ENCODE data around the gene SOX1. TPM values are rescaled to one million over a fixed set of nuclear protein-coding genes. Genes with fewer than 3 reads are reported as not detected.

The SOX1 gene
- polyA plus RNA-seq, 2 of the 4 experiments (the other 2 are of a cell fraction), result not detected

DNA sequence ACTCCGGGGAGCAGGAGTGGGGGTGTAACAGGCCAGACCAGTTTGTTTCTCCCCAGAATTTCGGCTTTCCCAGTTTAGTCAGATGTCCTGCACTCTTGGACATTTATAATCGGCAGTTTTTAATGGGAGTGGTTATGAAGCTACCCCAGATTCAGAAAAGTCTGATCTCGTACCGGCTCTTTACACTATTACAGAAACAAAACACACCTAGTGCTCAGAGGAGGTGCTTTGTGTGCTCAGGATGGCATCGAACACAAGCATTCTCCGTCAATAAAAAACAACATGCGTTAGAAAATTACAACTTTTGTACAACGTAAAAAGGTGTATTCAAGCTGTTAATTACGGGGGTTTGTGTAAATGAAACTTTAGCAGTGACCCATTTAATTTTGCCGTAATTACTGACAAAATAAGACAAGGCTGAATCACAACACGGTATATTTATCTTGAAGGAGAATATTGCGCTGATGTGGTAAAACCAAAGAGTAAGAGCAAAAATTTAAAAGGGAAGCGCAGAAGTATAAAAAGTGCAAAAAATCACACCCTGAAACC is 6.6 kb upstream of the SOX1 start:
- POLR2A ChIA-PET, result no interaction called here
- Histone ChIP-seq H3K27ac (no peak overlapping the region), H3K4me3 (no peak overlapping the region), H3K4me1 (no peaks in the 10 kb centered on the region), H3K9me3 (no peaks in the 10 kb centered on the region), H3K4me2 (no peak overlapping the region)
- FAIRE-seq (no peak), DNase-seq (ENCODE audit: low read depth in 1 of 2, low spot score in 1 of 2) (no peak), ATAC-seq (no peak)
- CTCF ChIA-PET, result no interaction called here
- TF ChIP-seq ZNF302 (CRISPR knock-in tag; IDR thresholded peaks at IDR 0.05) (no peak), ZFP36 (IDR thresholded peaks at IDR 0.05; ENCODE audit: borderline replicate concordance, partially characterized antibody) (no peak), MAZ (IDR thresholded peaks at IDR 0.05; ENCODE audit: borderline replicate concordance, low read depth, low read length) (no peak), NR3C1 (IDR thresholded peaks at IDR 0.05) (no peak), HOXB5 (CRISPR knock-in tag; IDR thresholded peaks at IDR 0.05) (no peak), EP300 (IDR thresholded peaks at IDR 0.05) (no peak), RAD21 (conservative IDR thresholded peaks at IDR 0.05 in 1 of 2, IDR thresholded peaks at IDR 0.05 in 1 of 2) (no peak), CHD2 (IDR thresholded peaks at IDR 0.05; ENCODE audit: low read length, partially characterized antibody) (no peak), HOXA7 (CRISPR knock-in tag; IDR thresholded peaks at IDR 0.05) (no peak), RCOR1 (IDR thresholded peaks at IDR 0.05; ENCODE audit: low read depth, low read length) (no peak), MYC (IDR thresholded peaks at IDR 0.05; ENCODE audit: borderline replicate concordance, low read length) (no peak), ZSCAN20 (CRISPR knock-in tag; IDR thresholded peaks at IDR 0.05) (no peak), RARB (CRISPR knock-in tag; IDR thresholded peaks at IDR 0.05) (no peak)
- TF ChIP-seq, protein P1, sequence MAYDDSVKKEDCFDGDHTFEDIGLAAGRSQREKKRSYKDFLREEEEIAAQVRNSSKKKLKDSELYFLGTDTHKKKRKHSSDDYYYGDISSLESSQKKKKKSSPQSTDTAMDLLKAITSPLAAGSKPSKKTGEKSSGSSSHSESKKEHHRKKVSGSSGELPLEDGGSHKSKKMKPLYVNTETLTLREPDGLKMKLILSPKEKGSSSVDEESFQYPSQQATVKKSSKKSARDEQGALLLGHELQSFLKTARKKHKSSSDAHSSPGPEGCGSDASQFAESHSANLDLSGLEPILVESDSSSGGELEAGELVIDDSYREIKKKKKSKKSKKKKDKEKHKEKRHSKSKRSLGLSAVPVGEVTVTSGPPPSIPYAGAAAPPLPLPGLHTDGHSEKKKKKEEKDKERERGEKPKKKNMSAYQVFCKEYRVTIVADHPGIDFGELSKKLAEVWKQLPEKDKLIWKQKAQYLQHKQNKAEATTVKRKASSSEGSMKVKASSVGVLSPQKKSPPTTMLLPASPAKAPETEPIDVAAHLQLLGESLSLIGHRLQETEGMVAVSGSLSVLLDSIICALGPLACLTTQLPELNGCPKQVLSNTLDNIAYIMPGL (CRISPR knock-in tag; IDR thresholded peaks at IDR 0.05; ENCODE audit: borderline replicate concordance), result no peak
- TF ChIP-seq, protein P2, sequence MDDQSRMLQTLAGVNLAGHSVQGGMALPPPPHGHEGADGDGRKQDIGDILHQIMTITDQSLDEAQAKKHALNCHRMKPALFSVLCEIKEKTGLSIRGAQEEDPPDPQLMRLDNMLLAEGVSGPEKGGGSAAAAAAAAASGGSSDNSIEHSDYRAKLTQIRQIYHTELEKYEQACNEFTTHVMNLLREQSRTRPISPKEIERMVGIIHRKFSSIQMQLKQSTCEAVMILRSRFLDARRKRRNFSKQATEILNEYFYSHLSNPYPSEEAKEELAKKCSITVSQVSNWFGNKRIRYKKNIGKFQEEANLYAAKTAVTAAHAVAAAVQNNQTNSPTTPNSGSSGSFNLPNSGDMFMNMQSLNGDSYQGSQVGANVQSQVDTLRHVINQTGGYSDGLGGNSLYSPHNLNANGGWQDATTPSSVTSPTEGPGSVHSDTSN (IDR thresholded peaks at IDR 0.05), result no peak
- TF ChIP-seq, protein P3, sequence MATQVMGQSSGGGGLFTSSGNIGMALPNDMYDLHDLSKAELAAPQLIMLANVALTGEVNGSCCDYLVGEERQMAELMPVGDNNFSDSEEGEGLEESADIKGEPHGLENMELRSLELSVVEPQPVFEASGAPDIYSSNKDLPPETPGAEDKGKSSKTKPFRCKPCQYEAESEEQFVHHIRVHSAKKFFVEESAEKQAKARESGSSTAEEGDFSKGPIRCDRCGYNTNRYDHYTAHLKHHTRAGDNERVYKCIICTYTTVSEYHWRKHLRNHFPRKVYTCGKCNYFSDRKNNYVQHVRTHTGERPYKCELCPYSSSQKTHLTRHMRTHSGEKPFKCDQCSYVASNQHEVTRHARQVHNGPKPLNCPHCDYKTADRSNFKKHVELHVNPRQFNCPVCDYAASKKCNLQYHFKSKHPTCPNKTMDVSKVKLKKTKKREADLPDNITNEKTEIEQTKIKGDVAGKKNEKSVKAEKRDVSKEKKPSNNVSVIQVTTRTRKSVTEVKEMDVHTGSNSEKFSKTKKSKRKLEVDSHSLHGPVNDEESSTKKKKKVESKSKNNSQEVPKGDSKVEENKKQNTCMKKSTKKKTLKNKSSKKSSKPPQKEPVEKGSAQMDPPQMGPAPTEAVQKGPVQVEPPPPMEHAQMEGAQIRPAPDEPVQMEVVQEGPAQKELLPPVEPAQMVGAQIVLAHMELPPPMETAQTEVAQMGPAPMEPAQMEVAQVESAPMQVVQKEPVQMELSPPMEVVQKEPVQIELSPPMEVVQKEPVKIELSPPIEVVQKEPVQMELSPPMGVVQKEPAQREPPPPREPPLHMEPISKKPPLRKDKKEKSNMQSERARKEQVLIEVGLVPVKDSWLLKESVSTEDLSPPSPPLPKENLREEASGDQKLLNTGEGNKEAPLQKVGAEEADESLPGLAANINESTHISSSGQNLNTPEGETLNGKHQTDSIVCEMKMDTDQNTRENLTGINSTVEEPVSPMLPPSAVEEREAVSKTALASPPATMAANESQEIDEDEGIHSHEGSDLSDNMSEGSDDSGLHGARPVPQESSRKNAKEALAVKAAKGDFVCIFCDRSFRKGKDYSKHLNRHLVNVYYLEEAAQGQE (IDR thresholded peaks at IDR 0.05), result no peak
- 29% methylated on average over 14 of the region's 14 CpGs for WGBS (ENCODE audit: missing lambda C conversion rate)

DNA sequence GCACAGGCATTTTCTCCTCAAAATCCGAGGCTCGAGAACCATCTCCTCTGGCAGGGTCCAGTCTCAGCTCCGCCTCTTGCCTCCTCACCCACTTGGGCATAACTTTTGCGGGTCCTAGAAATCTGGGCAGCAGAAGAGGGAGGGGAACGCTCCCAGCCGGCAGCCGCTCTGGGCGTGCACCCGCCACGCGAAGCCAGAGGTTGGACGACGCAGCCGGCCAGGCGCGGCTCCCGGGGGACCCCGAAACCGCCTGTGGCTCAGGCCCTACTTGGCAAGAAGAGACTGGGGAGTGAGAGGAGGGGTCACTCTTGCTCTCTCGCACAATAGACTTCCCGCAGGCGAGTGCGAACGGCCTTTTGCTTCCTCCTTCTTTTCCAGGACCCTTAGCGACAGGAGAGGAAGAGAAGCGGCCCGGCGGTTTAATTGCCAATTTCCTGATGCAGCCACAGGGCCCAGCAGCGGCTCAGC is 6.0 kb upstream of the SOX1 start:
- CTCF ChIA-PET, result no interaction called here
- TF ChIP-seq, protein P4, sequence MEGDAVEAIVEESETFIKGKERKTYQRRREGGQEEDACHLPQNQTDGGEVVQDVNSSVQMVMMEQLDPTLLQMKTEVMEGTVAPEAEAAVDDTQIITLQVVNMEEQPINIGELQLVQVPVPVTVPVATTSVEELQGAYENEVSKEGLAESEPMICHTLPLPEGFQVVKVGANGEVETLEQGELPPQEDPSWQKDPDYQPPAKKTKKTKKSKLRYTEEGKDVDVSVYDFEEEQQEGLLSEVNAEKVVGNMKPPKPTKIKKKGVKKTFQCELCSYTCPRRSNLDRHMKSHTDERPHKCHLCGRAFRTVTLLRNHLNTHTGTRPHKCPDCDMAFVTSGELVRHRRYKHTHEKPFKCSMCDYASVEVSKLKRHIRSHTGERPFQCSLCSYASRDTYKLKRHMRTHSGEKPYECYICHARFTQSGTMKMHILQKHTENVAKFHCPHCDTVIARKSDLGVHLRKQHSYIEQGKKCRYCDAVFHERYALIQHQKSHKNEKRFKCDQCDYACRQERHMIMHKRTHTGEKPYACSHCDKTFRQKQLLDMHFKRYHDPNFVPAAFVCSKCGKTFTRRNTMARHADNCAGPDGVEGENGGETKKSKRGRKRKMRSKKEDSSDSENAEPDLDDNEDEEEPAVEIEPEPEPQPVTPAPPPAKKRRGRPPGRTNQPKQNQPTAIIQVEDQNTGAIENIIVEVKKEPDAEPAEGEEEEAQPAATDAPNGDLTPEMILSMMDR (IDR thresholded peaks at IDR 0.05), result no peak
- ATAC-seq, result no peak
- 39% methylated on average over 8 of the region's 29 CpGs for WGBS (ENCODE audit: missing lambda C conversion rate)
- POLR2A ChIA-PET, result no interaction called here
- FAIRE-seq, result no peak
- H3K4me3 ChIP-seq, result no peak overlapping the region
- DNase-seq (ENCODE audit: low read depth in 1 of 2, low spot score in 1 of 2), result no peak
- no peak overlapping the region for H3K4me2 ChIP-seq
- H3K9me3 ChIP-seq, result no peaks in the 10 kb centered on the region
- H3K4me1 ChIP-seq, result no peaks in the 10 kb centered on the region
- H3K27ac ChIP-seq, result no peak overlapping the region
